Hepatocyte (in vitro differentiated cells): ENCODE measurements around the gene LRRIQ1. TPM values are rescaled to one million over a fixed set of nuclear protein-coding genes. Genes with fewer than 3 reads are reported as not detected.
A peak's percentile ranks its signal among the peaks of the same experiment; 100 is the strongest.

Experiments
- DNase-seq: peaks from one replicate; pipeline ENCODE4 v3.0.0-alpha.2; 2016; ENCODE audit warnings: low spot score
- H2AFZ ChIP-seq: fragments of 200-600 bp; sonication (generic); 2 replicates; pipeline ENCODE4 v1.6.0; 2016; ENCODE audit warnings: antibody characterized with exemption, mild to moderate bottlenecking
- H3K27ac ChIP-seq: fragments of 200-600 bp; sonication (generic); 2 replicates; pipeline ENCODE4 v1.5.1; 2016; ENCODE audit warnings: mild to moderate bottlenecking
- H3K27me3 ChIP-seq: fragments of 200-600 bp; sonication (generic); 2 replicates; pipeline ENCODE4 v1.6.1; 2016
- H3K36me3 ChIP-seq: fragments of 200-600 bp; sonication (generic); replicated peaks from 2 replicates; pipeline ENCODE4 v1.5.1; 2016; ENCODE audit warnings: low read depth; ENCODE audit not compliant: insufficient read depth
- H3K4me1 ChIP-seq: fragments of 200-600 bp; sonication (generic); 2 replicates; pipeline ENCODE4 v1.5.1; 2016; ENCODE audit warnings: mild to moderate bottlenecking, moderate library complexity; ENCODE audit not compliant: insufficient read depth
- H3K4me2 ChIP-seq: fragments of 200-600 bp; sonication (generic); 2 replicates; pipeline ENCODE4 v1.6.0; 2016
- H3K4me3 ChIP-seq: fragments of 200-600 bp; sonication (generic); 2 replicates; pipeline ENCODE4 v1.5.1; 2016; ENCODE audit warnings: mild to moderate bottlenecking
- H3K79me2 ChIP-seq: fragments of 200-600 bp; sonication (generic); 2 replicates; pipeline ENCODE4 v1.6.0; 2017; ENCODE audit warnings: mild to moderate bottlenecking
- H3K9me2 ChIP-seq: fragments of 200-600 bp; sonication (generic); replicated peaks from 2 replicates; pipeline ENCODE4 v1.6.0; 2017; ENCODE audit warnings: mild to moderate bottlenecking; ENCODE audit not compliant: insufficient read depth
- H3K9me3 ChIP-seq: fragments of 200-600 bp; sonication (generic); 2 replicates; pipeline ENCODE4 v1.5.1; 2016; ENCODE audit warnings: low read depth, mild to moderate bottlenecking
- H4K20me1 ChIP-seq: fragments of 200-600 bp; sonication (generic); 2 replicates; pipeline ENCODE4 v1.6.0; 2016; ENCODE audit warnings: mild to moderate bottlenecking; ENCODE audit not compliant: insufficient read depth, poor library complexity, severe bottlenecking
- EZH2 ChIP-seq: fragments of 200-600 bp; sonication (generic); IDR thresholded peaks from 2 replicates; pipeline ENCODE4 v1.6.1; 2016; ENCODE audit warnings: antibody characterized with exemption, mild to moderate bottlenecking, borderline replicate concordance
- EZH2phosphoT487 ChIP-seq: fragments of 200-600 bp; sonication (generic); IDR thresholded peaks from one replicate; pipeline ENCODE4 v1.6.1; 2018; ENCODE audit warnings: antibody characterized with exemption, mild to moderate bottlenecking, low read depth, moderate library complexity; ENCODE audit not compliant: unreplicated experiment, severe bottlenecking
- WGBS: methylation state at CpG from one replicate; pipeline ENCODE4 v1.1.6; 2016; ENCODE audit warnings: low lambda C conversion rate; ENCODE audit errors: missing lambda C conversion rate; 5-methylcytosine and 5-hydroxymethylcytosine counted together
- polyA plus RNA-seq: library from polyadenylated mRNA; unstranded; fragments of >200 nt; fragmentation: Nextera tagmentation; extraction: Ambion mirVana; gene quantifications from 2 replicates; pipeline ENCODE4 v1.2.1, GENCODE V29; 2016
- total RNA-seq: library from RNA; depleted of rRNA; stranded (reverse); fragments of >200 nt; gene quantifications from 2 replicates; pipeline ENCODE4 v1.2.3, GENCODE V29; 2014
- TF ChIP-seq, protein P1 (sequence below): fragments of 200-600 bp; sonication (generic); IDR thresholded peaks from 2 replicates; pipeline ENCODE4 v1.5.1; 2016; ENCODE audit warnings: antibody characterized with exemption, mild to moderate bottlenecking; ENCODE audit not compliant: poor library complexity

The LRRIQ1 gene
- total and polyA plus RNA-seq, 2 experiments from 2014 or later = 0.07 to 0.13 TPM

DNA sequence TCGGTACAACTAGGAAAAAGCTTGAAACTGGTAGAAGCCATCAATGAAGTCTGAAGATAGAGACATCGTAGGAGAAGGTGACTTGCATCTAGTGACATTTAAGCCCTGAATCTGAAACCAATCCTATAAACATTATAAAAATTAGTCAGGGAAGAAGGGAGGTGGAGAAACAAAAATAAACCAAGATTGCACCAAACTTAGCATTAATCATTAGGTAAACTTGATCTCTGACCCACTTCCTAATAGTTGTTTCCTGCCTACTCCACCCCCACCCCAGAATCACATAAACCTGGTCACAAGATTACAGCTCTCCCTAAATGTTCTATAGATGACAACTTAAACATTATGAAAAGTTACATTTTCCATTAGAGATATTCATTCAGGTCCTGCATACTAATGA lies 40.5 kb upstream of the LRRIQ1 start:
- no peak overlapping the region for H3K4me2 ChIP-seq
- WGBS = 88% methylated on average over 2 of the region's 2 CpGs
- DNase-seq = no peak
- no peaks in the 10 kb centered on the region for H4K20me1 ChIP-seq
- H3K9me3 ChIP-seq = no peaks in the 10 kb centered on the region
- no peaks in the 10 kb centered on the region for H3K36me3 ChIP-seq
- no peak overlapping the region for H2AFZ ChIP-seq
- H3K79me2 ChIP-seq = no peaks in the 10 kb centered on the region
- H3K27ac ChIP-seq = no peak overlapping the region
- no peaks in the 10 kb centered on the region for H3K4me1 ChIP-seq
- no peak overlapping the region for H3K4me3 ChIP-seq
- no peaks in the 10 kb centered on the region for H3K27me3 ChIP-seq
- TF ChIP-seq EZH2phosphoT487 (no peak), EZH2 (no peak)
- no peaks in the 10 kb centered on the region for H3K9me2 ChIP-seq

DNA sequence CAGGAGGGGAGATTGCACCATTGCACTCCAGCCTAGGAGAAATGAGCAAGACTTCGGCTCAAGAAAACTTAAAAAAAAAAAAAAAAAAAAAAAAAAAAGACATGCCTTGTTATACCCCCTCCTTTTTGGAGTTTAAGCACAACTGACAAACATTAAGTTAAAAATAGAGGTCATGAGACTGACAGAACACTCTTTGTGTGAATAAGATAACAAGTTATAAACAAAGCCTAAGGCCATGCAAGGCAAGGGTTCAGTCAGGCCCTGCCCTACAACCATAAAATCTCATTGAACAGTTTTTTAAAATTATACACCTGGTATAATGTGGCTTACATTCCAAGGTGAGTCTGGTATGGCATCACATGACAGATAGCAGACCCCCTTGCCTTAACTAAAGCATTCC lies 39.4 kb upstream of the LRRIQ1 start:
- no peaks in the 10 kb centered on the region for H3K9me2 ChIP-seq
- H4K20me1 ChIP-seq = no peaks in the 10 kb centered on the region
- DNase-seq = peak; percentile 4
- no peak overlapping the region for H3K4me2 ChIP-seq
- no peaks in the 10 kb centered on the region for H3K36me3 ChIP-seq
- no peaks in the 10 kb centered on the region for H3K79me2 ChIP-seq
- TF ChIP-seq, protein P1, sequence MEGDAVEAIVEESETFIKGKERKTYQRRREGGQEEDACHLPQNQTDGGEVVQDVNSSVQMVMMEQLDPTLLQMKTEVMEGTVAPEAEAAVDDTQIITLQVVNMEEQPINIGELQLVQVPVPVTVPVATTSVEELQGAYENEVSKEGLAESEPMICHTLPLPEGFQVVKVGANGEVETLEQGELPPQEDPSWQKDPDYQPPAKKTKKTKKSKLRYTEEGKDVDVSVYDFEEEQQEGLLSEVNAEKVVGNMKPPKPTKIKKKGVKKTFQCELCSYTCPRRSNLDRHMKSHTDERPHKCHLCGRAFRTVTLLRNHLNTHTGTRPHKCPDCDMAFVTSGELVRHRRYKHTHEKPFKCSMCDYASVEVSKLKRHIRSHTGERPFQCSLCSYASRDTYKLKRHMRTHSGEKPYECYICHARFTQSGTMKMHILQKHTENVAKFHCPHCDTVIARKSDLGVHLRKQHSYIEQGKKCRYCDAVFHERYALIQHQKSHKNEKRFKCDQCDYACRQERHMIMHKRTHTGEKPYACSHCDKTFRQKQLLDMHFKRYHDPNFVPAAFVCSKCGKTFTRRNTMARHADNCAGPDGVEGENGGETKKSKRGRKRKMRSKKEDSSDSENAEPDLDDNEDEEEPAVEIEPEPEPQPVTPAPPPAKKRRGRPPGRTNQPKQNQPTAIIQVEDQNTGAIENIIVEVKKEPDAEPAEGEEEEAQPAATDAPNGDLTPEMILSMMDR = no peak
- no peak for TF ChIP-seq EZH2phosphoT487
- no peak overlapping the region for H3K27ac ChIP-seq
- WGBS = 67% methylated on average over 1 of the region's 1 CpG
- no peak overlapping the region for H3K4me3 ChIP-seq
- no peaks in the 10 kb centered on the region for H3K4me1 ChIP-seq
- no peaks in the 10 kb centered on the region for H3K27me3 ChIP-seq
- H2AFZ ChIP-seq = no peak overlapping the region
- H3K9me3 ChIP-seq = no peaks in the 10 kb centered on the region

DNA sequence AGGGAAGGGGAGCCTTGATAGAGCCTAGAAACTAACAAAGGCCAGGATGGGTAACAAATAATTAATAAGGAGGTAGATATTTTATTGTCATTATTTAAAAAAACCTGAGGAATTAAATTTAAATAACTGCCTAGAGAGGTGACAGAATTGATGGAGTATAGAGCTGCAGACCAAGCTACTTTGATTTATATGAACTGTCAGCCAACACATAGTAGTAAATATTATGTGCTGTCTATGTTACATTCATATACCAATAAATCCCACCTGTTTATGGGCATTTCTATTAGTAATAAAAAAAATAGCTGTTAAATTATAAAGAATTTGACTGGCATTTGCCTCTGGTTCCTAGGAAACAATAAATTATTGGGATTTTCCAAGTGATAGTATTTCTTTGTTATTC lies 37.8 kb upstream of the LRRIQ1 start:
- DNase-seq = no peak
- H3K36me3 ChIP-seq = no peaks in the 10 kb centered on the region
- H3K27ac ChIP-seq = no peak overlapping the region
- no peak overlapping the region for H3K4me3 ChIP-seq
- no peaks in the 10 kb centered on the region for H3K27me3 ChIP-seq
- no peaks in the 10 kb centered on the region for H4K20me1 ChIP-seq
- H3K9me3 ChIP-seq = no peaks in the 10 kb centered on the region
- H3K79me2 ChIP-seq = no peaks in the 10 kb centered on the region
- no peak overlapping the region for H3K4me2 ChIP-seq
- no peaks in the 10 kb centered on the region for H3K4me1 ChIP-seq
- H3K9me2 ChIP-seq = no peaks in the 10 kb centered on the region
- no peak overlapping the region for H2AFZ ChIP-seq
- TF ChIP-seq, protein P1 = no peak
- TF ChIP-seq EZH2phosphoT487 = no peak
- no peak for TF ChIP-seq EZH2

DNA sequence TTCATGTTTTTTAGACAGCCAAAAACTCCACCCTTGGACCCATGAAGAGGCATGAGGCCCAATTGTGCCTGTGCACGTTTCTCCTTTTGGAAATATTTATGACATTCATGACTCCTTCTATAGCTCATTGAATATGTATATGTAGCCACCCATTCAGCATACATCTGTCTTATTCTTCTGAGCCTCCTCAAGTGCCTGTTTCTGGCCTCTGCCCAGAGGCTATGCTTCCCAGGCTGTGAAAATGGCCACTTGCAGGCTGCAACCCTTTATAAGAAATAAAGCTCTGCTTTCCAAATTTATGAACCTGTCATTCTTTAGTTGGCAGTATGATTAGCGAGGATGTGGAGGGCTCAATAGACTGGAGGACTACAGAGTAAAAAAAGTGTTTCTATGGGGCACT lies 35.4 kb upstream of the LRRIQ1 start:
- no peaks in the 10 kb centered on the region for H3K27me3 ChIP-seq
- no peaks in the 10 kb centered on the region for H4K20me1 ChIP-seq
- H3K9me2 ChIP-seq = no peaks in the 10 kb centered on the region
- 84% methylated on average over 2 of the region's 2 CpGs for WGBS
- no peak overlapping the region for H3K4me2 ChIP-seq
- no peak overlapping the region for H3K4me3 ChIP-seq
- no peaks in the 10 kb centered on the region for H3K36me3 ChIP-seq
- no peak for DNase-seq
- no peaks in the 10 kb centered on the region for H3K9me3 ChIP-seq
- no peaks in the 10 kb centered on the region for H3K4me1 ChIP-seq
- TF ChIP-seq, protein P1 = no peak
- TF ChIP-seq EZH2 (no peak), EZH2phosphoT487 (no peak)
- H3K27ac ChIP-seq = no peak overlapping the region
- H2AFZ ChIP-seq = no peak overlapping the region
- H3K79me2 ChIP-seq = no peaks in the 10 kb centered on the region
